ENCODE measurements around the gene KIFC3.

- no peak for TF ChIP-seq POLR2AphosphoS5 (IDR thresholded peaks at IDR 0.05; ENCODE audit: low read depth, low read length)
- TF ChIP-seq FOXP2 (optimal IDR thresholded peaks at IDR 0.05; ENCODE audit: borderline replicate concordance, extremely low read depth, extremely low read length, insufficient read depth): no peak
- no peak for TF ChIP-seq SIN3A (IDR thresholded peaks at IDR 0.05; ENCODE audit: borderline replicate concordance, insufficient read depth, low read length)
These were observed 79.6 kb downstream of the KIFC3 start for GRCh38 chr16:57722651-57723050.

Data from PFSK-1 (cell line).